ENCODE data around the gene CDH4.
"Not testable (repeated sequence)": the region's sequence is repeated elsewhere in the genome, so short reads cannot be mapped to it uniquely, and the experiment has no call there.

CDH4 gene

GRCh38 chr20:61422636-61423425 lies 170.8 kb downstream of the CDH4 start:
- no peak for FAIRE-seq

- FAIRE-seq = no peak
Observed at GRCh38 chr20:61424011-61424627, 172.1 kb downstream of the CDH4 start.

GRCh38 chr20:61424628-61425420 lies 172.8 kb downstream of the CDH4 start:
- no peak for FAIRE-seq

GRCh38 chr20:61425541-61425991 lies 173.5 kb downstream of the CDH4 start:
- not testable (repeated sequence) for FAIRE-seq

GRCh38 chr20:61426352-61426751 lies 174.3 kb downstream of the CDH4 start:
- no peak for FAIRE-seq

GRCh38 chr20:61429458-61430227 lies 177.6 kb downstream of the CDH4 start:
- FAIRE-seq = no peak

GRCh38 chr20:61430228-61430624 lies 178.2 kb downstream of the CDH4 start:
- no peak for FAIRE-seq

- FAIRE-seq = no peak
Observed at GRCh38 chr20:61433176-61433575, 181.1 kb downstream of the CDH4 start.

- no peak for FAIRE-seq
Observed at GRCh38 chr20:61433816-61434215, 181.8 kb downstream of the CDH4 start.

- FAIRE-seq = no peak
Observed at GRCh38 chr20:61434341-61434781, 182.3 kb downstream of the CDH4 start.

GRCh38 chr20:61435184-61435822 lies 183.2 kb downstream of the CDH4 start:
- no peak for FAIRE-seq

- no peak for FAIRE-seq
Observed at GRCh38 chr20:61435823-61436220, 183.8 kb downstream of the CDH4 start.

GRCh38 chr20:61436283-61436666 lies 184.2 kb downstream of the CDH4 start:
- FAIRE-seq = no peak

GRCh38 chr20:61436667-61437279 lies 184.7 kb downstream of the CDH4 start:
- FAIRE-seq = peak; percentile 93

GRCh38 chr20:61437280-61438206 lies 185.5 kb downstream of the CDH4 start:
- no peak for FAIRE-seq

- no peak for FAIRE-seq
Observed at GRCh38 chr20:61438285-61438684, 186.2 kb downstream of the CDH4 start.

GRCh38 chr20:61439251-61439650 lies 187.2 kb downstream of the CDH4 start:
- FAIRE-seq = no peak

GRCh38 chr20:61440548-61441055 lies 188.5 kb downstream of the CDH4 start:
- FAIRE-seq = no peak

- FAIRE-seq = no peak
Observed at GRCh38 chr20:61441537-61441936, 189.5 kb downstream of the CDH4 start.

- FAIRE-seq = no peak
Observed at GRCh38 chr20:61442075-61442670, 190.1 kb downstream of the CDH4 start.
